ENCODE data around the gene PRSS58. TPM values are rescaled to one million over a fixed set of nuclear protein-coding genes. Genes with fewer than 3 reads are reported as not detected.
A peak's percentile ranks its signal among the peaks of the same experiment; 100 is the strongest.

PRSS58 gene
- total and polyA plus RNA-seq, 2 experiments from 2014 or later = not detected

DNA sequence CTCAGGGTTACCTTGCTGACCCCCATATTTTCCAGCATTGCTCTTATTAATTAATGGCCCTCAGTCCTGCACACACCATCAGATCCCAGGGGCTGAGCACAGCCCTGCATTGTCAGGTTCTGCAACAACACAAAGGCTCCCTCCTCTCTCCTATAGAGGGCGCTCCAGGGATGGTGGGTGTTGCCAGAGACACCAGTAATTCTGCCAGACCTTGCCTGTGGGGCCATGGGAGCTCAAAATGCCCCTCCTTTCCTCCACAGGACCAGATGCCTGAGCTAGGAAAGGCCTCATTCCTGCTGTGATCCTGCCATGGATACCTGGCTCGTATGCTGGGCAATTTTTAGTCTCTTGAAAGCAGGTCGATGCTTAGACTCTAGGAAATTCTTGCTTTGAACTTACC, 42.8 kb upstream of the PRSS58 start:
- Histone ChIP-seq H3K9me3 (ENCODE audit: low read depth) (no peaks in the 10 kb centered on the region), H3K36me3 (no peaks in the 10 kb centered on the region), H3K27ac (no peak overlapping the region), H3K4me1 (ENCODE audit: low read depth) (no peaks in the 10 kb centered on the region), H3K27me3 (no peaks in the 10 kb centered on the region), H3K4me3 (no peak overlapping the region)
- DNase-seq (ENCODE audit: low read depth in 1 of 2, low spot score in 1 of 2) = no peak
- TF ChIP-seq, protein P1, sequence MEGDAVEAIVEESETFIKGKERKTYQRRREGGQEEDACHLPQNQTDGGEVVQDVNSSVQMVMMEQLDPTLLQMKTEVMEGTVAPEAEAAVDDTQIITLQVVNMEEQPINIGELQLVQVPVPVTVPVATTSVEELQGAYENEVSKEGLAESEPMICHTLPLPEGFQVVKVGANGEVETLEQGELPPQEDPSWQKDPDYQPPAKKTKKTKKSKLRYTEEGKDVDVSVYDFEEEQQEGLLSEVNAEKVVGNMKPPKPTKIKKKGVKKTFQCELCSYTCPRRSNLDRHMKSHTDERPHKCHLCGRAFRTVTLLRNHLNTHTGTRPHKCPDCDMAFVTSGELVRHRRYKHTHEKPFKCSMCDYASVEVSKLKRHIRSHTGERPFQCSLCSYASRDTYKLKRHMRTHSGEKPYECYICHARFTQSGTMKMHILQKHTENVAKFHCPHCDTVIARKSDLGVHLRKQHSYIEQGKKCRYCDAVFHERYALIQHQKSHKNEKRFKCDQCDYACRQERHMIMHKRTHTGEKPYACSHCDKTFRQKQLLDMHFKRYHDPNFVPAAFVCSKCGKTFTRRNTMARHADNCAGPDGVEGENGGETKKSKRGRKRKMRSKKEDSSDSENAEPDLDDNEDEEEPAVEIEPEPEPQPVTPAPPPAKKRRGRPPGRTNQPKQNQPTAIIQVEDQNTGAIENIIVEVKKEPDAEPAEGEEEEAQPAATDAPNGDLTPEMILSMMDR (IDR thresholded peaks at IDR 0.05; ENCODE audit: low read depth, low read length) = peak; percentile 5

DNA sequence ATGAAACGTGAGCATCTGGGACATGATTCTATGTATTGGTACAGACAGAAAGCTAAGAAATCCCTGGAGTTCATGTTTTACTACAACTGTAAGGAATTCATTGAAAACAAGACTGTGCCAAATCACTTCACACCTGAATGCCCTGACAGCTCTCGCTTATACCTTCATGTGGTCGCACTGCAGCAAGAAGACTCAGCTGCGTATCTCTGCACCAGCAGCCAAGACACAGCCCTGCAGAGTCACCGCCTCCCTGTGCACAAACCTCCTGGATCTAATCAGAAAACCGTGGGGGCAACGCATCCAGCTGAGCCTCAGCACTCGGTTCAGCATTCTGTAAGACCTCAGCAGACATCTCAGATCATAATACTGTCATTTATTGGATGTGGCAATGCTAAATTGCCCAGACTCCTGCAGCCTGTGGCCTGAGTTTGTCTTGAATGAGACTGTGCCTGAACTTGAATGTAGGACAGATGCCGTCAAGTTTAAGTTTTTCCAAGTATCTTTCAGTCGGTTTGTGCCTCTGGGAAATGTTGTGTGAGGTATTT, 41.5 kb upstream of the PRSS58 start:
- DNase-seq (ENCODE audit: low read depth in 1 of 2, low spot score in 1 of 2) = no peak
- Histone ChIP-seq H3K4me3 (no peak overlapping the region), H3K9me3 (ENCODE audit: low read depth) (no peaks in the 10 kb centered on the region), H3K4me1 (ENCODE audit: low read depth) (no peaks in the 10 kb centered on the region), H3K27me3 (no peaks in the 10 kb centered on the region), H3K36me3 (no peaks in the 10 kb centered on the region), H3K27ac (no peak overlapping the region)
- TF ChIP-seq, protein P1 (IDR thresholded peaks at IDR 0.05; ENCODE audit: low read depth, low read length) = no peak

DNA sequence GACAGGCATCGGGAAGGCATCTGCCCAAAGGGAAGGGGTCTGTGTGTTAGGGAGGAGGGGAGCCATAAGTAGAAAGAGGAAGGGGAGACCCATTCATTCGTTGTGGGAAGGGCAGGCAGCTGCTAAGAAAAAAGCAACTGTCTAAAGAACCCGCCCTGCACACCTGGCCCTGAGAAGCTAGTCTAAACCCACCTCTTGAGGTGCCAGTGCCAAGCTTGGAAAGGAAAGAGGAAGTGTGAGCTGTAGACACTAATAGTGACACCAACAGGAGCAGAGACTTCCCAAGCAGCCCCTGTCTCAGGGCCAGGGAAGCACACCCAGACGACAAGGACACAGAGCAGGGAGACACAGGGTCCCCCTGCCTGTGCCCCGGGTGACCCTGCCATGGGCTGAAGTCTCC, 40.8 kb upstream of the PRSS58 start:
- H3K9me3 ChIP-seq (ENCODE audit: low read depth) = no peaks in the 10 kb centered on the region

GRCh38 chr7:142298009-142298408, 40.2 kb upstream of the PRSS58 start:
- TF ChIP-seq, protein P1 (IDR thresholded peaks at IDR 0.05; ENCODE audit: low read depth, low read length) = no peak
- DNase-seq (ENCODE audit: low read depth in 1 of 2, low spot score in 1 of 2) = peak in 1 of 2 donors; percentile 22

More for the DNA sequence above, 40.8 kb upstream of the PRSS58 start:
- Histone ChIP-seq H3K4me1 (ENCODE audit: low read depth) (no peaks in the 10 kb centered on the region), H3K27me3 (no peaks in the 10 kb centered on the region), H3K36me3 (no peaks in the 10 kb centered on the region), H3K27ac (no peak overlapping the region), H3K4me3 (no peak overlapping the region)
- TF ChIP-seq, protein P1 (IDR thresholded peaks at IDR 0.05; ENCODE audit: low read depth, low read length) = no peak
- no peak for DNase-seq (ENCODE audit: low read depth in 1 of 2, low spot score in 1 of 2)

GRCh38 chr7:142280263-142280662, 22.4 kb upstream of the PRSS58 start:
- Histone ChIP-seq H3K4me3 (no peak overlapping the region), H3K27ac (no peak overlapping the region), H3K36me3 (no peaks in the 10 kb centered on the region), H3K9me3 (ENCODE audit: low read depth) (no peaks in the 10 kb centered on the region), H3K4me1 (ENCODE audit: low read depth) (no peaks in the 10 kb centered on the region), H3K27me3 (no peaks in the 10 kb centered on the region)
- TF ChIP-seq, protein P1 (IDR thresholded peaks at IDR 0.05; ENCODE audit: low read depth, low read length) = no peak
- no peak for DNase-seq (ENCODE audit: low read depth in 1 of 2, low spot score in 1 of 2)

More at GRCh38 chr7:142298009-142298408, 40.2 kb upstream of the PRSS58 start:
- H3K4me1 ChIP-seq (ENCODE audit: low read depth) = no peaks in the 10 kb centered on the region
- H3K27ac ChIP-seq = no peak overlapping the region
- H3K4me3 ChIP-seq = no peak overlapping the region
- H3K27me3 ChIP-seq = no peaks in the 10 kb centered on the region
- H3K9me3 ChIP-seq (ENCODE audit: low read depth) = no peaks in the 10 kb centered on the region
- H3K36me3 ChIP-seq = no peaks in the 10 kb centered on the region
